ENCODE measurements around the gene C2CD3.
"Not testable (repeated sequence)": the region's sequence is repeated elsewhere in the genome, so short reads cannot be mapped to it uniquely, and the experiment has no call there.

Gene C2CD3

DNA sequence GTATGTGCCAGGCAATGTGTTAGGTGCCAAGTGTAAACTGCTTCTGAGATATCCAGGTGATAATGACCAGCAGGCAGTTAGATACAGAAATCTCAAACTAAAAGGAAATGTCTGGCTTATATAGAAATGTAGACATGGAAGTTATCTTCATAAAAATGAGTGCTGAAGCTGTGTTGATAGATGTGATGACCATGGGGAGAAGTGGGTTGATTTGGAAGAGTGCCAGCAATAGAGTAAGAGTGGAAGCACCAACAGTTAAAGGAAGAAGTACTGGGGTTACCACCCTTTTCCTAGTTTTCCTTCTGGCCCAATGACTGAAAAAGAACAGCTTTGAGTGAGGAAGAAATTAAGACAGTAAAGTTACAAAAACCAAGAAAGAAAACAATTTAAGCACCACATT lies 68.5 kb downstream of the C2CD3 start:
- no peak for DNase-seq

DNA sequence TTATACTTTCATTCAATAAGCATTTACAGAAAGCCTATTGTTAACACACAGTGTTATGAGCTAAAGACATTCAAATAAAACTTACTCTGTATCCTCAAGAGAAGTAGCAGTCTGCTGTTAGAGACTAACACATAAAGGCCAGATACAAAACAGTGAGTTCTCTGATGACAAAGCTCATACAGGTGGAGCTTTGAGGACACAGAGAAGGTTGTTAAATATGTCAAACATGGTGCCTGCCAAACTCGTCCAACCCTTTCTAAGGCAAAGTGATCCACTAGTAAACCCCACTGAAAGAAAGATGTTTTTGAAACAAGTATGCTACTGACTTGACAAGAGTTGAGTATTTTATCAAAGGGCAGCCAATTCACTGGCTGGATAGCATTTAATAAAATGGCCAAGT lies 70.1 kb downstream of the C2CD3 start:
- DNase-seq: no peak

DNA sequence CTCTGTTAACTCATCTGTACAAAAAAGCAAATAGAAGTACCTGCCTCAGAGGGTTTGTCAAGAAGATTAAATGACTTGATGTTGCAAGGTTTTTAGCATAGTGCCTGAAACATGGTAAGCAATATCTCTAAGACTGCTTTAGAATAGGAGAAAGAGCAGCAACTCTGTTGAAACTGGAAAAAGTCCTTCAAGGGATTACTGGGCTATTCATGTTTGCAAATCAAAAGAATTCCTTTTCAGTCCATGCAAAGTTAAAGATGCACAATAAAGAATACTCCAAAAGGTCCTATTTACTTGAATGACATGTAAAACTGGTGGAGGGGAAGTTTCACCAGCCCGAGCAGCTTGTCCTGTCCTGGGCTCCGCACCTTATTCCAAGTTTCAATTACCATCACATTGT lies 70.6 kb downstream of the C2CD3 start:
- no peak for DNase-seq

DNA sequence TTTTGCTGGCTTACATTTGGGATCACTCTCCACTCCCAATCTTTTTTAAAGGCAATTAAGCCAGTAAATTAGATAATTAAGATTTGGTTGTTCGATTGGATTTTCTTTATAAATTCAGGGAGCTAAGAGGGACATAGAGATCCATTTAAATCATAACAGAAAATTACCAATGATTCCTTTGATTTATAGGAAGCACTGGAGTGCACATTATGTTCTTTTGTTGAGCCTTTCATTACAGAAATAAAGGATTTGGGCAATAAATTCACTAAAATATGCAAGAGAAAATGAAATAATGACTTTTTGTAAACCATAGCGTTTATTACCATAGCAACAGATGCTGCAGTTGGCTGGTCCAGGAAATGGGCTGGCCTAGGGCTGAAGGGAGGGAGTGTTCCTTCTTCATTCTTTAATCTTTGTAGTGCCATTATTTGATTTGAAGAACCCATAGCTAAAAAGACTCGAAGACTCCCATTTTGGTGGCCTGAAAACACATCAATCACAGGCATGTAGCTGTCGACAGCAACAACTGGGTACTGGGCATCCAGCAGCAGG lies 73.0 kb downstream of the C2CD3 start:
- no peak for DNase-seq

DNA sequence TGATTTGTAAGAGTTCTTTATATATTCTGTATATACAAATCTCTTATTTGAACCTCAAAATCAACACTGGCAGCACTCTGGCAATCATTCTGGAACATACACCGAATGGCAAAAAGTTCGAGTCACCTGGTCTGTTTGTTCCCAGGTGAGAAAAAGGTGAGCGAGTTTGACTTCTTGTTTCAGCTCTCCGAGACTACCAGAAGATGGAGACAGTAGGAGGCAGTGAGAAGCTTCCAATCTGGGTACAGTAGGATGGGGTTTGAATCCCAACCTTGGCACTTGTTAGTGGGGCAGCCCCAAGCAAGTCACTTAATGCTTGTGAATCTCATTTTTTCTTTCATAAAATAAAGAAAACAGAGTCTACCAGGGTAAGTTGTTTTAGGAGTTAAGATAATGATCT lies 76.4 kb downstream of the C2CD3 start:
- no peak for DNase-seq

DNA sequence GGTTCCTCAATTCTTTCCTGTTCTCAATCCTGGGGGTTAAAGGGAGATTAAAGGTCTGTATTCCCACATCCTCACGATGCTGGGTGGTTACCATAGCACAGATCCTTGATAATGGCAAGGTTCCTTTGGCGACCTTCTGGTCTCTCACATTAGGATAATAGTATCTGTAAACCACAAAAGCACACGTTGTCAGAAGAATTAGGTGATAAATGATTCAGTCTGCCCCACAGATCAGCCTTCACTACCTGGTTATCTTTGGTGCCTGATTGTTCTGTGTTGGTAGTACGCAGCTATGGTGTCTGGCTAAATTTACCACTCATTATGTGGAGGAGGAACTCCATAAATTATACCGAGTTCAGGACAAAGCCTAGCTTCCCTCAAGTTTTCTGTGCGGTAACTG lies 78.4 kb downstream of the C2CD3 start:
- DNase-seq: no peak

DNA sequence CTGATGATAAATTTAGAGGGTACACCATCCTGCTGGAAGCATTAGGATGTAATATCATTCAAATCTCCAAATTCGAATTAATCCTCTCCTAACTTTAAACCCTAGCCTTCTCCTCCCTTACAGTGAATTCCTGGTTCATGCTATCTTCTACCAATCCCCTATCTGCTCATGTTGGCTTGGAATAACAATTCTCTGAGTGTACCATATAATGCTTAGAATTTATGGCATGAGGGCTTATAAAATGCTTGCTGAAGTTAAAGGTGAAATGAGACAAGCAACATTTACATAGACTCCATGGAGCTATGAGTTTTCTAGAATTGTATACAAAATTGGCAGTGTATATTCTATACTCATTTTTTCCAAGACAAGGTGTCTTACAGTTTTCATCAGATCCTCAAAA lies 79.3 kb downstream of the C2CD3 start:
- DNase-seq: no peak

DNA sequence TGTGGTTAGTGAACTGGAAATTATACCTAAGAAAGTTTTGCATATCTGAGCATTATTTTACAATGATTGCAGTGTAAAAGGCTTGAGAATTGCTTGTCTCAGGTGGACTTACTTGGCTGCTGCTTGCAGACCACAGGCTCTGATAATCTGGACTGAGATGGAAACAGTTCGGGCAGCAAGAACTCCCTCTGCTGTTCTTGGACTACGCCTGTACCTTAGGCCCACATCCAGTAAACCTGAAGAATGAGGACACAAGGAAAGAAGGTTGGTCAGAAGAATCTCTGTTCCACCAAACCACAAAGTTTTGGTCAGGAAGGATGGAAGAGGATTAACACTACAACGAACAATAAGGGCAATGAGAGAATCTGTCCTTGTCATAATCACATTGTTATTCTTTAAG lies 80.1 kb downstream of the C2CD3 start:
- no peak for DNase-seq

DNA sequence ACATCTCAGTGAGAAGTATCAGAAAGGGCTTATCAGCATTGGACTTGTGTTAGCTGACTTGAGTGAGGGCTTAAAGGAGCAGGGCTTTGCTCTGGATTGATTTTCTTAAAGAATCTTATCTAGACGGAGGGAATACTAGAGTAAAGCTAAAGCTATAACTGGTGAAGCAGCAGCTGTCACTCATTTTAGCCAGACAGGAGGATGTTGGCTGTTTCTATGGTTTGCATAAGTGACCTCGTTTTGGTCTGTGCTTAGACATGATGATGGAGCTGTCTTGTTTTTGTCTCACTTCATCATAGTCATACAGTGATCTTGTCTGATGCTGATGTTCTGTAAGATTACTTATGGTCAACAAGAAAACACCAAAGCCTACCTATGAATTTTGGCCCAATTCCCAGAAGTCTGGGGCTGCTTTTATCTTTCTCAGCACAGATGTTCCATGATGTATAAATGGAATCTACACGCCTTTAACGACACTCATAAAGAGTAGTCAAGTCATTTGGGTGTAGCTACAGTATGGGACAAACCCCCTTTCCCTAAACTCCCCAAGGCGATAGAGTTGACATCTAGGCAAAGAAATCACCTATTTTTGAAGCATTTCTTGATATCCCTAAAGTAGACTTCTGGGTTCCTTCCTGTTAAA lies 84.4 kb downstream of the C2CD3 start:
- DNase-seq: no peak

DNA sequence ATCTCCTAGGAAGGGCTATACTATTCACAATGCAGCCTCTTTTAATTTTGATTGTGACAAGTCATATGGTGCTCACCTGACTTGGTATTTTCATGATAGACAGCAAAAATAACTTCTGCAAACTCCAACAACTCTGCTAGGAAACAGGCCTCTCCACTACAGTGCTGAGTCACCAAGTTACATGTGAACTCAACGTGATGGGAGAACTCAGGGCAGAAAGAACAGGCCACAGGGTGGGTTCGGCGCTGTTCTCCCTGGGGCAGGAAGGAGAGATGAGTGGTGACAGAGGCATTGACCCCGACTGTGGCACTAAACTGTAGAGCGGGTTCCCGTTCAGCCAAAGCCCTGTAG lies 85.3 kb downstream of the C2CD3 start:
- DNase-seq: no peak

DNA sequence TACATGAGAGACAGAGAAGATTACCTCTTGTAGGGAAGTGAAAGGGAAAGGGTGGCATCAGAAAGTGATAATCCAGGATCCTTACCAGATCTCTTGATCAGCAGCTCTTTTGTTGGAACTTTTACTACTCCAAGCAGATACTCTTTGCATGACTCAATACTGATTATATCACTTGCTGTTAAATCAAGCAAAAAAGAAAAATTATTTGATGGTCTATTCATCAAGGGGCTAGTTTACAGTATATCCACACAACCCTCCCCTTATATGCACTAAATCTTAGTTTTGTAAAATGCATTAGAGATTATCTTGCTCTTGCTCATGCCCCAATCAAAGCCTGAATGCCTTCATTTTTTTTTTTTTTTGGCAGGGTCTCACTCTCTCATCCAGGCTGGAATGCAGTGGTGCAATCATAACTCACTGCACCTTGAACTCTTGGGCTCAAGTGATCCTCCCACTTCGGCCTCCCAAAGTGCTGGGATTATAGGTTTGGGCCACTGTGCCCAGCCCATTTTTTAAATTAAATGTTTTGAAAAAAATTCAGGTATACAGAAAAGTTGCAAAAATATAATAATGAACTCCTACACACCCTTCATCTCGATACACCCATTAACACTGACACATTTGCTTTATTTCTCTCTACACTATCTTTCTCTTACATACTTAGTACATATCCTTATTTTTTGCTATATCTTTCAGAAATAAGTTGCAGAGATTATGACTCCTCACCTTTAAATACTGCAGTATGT lies 85.8 kb downstream of the C2CD3 start:
- DNase-seq: no peak

DNA sequence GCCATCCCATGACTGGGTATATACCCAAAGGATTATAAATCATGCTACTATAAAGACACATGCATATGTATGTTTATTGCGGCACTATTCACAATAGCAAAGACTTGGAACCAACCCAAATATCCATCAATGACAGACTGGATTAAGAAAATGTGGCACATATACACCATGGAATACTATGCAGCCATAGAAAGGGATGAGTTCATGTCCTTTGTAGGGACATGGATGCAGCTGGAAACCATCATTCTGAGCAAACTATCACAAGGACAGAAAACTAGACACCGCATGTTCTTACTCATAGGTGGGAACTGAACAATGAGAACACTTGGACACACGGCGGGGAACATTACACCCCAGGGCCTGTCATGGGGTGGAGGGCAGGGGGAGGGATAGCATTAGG lies 86.9 kb downstream of the C2CD3 start:
- not testable (repeated sequence) for DNase-seq

DNA sequence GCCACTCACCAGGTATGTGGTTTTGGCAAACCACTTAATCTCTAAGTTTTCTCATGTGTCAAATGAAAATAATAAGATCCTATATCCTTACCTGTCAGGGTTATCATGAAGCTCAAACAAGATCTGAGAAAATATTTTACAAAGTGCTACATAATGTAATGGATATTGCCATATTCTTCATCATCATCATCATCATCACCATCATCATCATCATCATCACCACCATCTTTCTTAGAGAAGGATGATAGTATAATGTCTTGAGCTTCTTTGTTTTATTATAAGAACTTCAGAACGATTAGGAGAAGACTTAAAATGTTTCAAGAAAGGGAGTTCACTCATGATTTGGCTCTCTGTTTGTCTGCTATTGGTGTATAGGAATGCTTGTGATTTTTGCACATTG lies 89.4 kb downstream of the C2CD3 start:
- DNase-seq: no peak

DNA sequence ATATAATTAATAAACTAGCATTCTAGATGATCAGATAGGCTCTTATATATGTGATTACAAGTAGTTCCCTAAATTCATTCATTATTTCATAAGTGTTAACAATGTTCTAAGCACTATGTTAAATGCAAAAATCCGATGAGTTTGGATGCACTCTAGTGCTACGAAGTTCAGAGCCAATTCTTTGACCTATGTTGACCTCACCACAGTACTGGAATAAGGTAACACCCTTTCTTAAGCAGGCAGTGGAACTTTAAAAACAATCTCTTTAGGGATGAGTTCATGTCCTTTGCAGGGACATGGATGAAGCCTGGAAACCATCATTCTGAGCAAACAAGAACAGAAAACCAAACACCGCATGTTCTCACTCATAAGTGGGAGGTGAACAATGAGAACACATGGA lies 93.6 kb downstream of the C2CD3 start:
- no peak for DNase-seq

DNA sequence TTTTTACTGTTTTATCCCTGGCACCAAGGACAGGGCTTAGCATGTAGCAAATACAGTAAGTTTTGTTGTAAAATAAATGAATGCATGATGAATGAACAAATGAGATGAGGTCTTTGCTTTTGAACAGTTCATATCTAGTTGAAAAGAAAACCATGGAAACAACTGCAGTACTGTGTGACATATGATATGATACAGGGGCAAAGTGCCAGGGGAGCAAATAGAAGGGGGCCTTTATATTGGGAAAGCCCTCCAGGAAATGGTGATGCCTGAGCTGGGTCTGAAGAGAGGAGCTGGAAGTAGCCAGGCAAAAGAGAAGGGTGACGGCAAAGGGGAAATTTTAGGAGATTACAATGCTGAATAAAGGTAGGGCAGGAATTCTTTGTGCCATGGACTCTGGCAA lies 98.1 kb downstream of the C2CD3 start:
- no peak for DNase-seq

DNA sequence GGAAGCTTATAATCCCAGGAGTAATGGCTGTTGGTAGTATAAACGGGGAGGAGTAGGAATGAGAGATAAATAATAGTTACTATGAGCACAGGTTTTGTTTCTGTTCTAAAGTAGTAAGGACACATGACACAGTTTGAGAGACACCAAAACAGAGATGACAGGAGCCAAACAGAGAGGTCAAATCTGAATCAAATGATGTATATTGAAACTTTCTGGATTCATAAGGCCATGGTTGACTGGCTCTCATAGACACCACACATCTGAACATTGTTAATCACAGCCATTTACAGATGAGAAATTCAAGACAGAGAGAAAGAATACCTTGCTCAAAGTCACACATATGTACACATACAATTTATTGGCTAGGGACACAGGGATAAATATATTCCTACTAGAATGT lies 98.5 kb downstream of the C2CD3 start:
- DNase-seq: no peak

DNA sequence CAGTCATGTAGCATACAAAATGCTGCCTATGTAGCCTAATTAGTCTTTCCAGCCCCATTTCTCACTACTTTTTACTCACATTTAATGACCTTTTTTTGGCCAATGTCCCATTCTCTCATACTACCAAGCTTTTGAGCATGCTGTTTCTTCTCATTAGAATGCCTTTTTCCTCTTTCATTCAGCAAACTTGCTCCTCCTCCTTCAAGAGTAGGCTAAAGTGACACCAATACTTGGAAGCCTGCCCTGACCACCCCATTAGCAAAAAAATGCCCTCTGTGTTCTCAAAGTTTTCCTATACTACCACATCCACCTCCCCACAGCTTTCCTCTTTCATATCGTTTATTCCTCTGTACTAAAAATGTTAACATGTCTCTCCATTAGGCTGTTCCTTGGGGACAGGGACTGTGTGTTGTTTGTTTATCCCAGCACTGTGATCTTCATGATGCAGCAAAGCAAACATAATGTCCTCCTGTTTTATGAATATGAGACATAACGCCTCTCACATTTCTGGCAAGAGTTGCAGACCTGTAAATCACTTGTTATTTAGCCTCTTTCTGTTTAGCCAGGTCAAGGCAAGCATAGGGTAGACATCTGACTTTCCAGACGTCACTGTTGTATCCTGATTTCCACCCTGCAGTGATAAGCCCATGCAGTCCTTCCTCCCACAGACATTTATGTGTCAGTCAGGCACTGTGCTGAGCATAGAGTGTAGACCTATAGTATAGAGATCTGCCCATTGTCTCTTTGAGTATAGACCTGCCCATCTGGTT lies 99.9 kb downstream of the C2CD3 start:
- no peak for DNase-seq

DNA sequence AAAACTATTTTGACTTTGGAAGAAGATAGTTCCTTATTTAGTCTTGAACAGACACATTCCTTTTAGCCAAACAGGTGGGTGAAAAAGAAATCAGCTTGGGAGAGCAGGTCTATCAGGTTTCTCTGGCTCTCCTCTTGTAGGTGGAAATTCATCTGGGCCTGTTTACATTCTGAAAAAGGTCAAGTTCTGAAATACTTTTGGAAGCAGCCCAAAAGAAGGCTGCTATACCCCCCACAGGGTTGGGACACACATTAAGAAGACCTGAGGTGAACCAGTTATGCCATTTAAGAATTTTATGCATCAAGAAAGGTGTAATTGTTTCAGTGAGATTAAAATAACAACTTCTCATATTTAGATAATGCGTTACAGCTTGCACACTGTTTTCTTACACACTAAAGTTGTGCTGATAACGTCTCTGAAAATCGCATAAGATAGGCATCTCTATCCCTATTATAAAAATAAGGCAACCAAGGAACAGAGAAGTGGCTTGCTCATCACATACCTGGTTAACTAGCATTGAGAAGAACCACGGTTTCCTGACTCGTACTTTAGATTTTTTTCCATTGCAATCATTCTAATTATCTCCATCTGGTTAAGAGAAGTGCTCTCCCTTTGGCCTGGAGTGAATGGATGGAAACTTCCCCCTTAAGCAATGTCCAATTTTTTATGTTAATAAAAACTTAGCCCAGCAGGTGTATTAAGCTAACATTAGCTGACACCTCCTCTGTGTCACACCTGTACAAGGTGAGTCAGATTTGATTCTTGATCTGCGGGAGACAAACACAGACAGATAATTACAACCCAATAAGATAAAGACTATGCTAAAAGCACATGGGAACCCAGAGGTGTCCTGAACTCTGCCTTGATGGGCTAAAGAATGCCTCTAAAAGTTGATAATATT lies 101.4 kb downstream of the C2CD3 start:
- no peak for DNase-seq

DNA sequence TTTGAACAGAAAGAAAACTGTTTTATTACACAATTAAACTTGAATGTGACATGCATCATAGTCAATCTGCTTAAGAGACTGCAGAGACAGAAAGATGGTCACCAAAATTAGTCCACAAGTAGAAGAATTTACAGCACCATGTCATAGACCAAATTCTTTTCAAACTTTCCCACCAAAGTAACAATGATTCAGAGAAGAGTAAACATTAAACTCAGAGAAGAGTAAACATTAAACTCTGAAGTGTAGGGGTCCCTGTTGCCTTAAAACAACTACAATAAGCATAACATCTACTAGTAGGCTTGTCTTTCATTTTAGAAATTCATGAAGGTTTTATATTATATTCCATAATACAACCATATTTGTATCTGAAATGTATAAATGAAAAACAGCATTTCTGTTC lies 104.1 kb downstream of the C2CD3 start:
- DNase-seq: not testable (repeated sequence)

DNA sequence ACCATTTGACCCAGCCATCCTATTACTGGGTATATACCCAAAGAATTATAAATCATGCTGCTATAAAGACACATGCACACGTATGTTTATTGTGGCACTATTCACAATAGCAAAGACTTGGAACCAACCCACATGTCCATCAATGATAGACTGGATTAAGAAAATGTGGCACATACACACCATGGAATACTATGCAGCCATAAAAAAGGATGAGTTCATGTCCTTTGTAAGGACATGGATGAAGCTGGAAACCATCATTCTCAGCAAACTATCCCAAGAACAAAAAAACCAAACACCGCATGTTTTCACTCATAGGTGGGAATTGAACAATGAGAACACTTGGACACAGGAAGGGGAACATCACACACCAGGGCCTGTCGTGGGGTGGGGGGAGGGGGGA lies 105.3 kb downstream of the C2CD3 start:
- not testable (repeated sequence) for DNase-seq

DNA sequence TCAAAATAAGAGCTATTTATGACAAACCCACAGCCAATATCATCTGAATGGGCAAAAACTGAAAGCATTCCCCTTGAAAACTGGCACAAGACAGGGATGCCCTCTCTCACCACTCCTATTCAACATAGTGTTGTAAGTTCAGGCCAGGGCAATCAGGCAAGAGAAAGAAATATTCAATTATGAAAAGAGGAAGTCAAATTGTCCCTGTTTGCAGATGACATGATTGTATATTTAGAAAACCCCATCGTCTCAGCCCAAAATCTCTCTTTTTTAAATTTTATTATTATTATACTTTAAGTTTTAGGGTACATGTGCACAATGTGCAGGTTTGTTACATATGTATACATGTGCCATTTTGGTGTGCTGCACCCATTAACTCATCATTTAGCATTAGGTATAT lies 107.2 kb downstream of the C2CD3 start:
- DNase-seq: not testable (repeated sequence)

DNA sequence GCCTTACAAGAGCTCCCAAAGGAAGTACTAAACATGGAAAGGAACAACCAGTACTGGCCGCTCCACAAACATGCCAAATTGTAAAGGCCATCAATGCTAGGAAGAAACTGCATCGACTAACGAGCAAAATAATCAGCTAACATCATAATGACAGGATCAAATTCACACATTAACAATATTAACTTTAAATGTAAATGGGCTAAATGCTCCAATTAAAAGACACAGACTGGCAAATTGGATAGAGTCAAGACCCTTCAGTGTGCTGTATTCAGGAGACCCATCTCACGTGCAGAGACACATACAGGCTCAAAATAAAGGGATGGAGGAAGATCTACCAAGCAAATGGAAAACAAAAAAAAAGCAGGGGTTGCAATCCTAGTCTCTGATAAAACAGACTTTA lies 109.2 kb downstream of the C2CD3 start:
- not testable (repeated sequence) for DNase-seq
